Trophoblast cell (in vitro differentiated cells and primary cell): ENCODE data around the gene PXDC1.
A peak's percentile ranks its signal among the peaks of the same experiment; 100 is the strongest.

ENCODE experiments used
- DNase-seq, 2 donors: peaks; one replicate each; pipeline ENCODE4 v3.0.0-alpha.2; 2016
- H2AFZ ChIP-seq: 2 replicates; pipeline ENCODE4 v1.6.1; 2013; ENCODE audit warnings: low read length, moderate library complexity, mild to moderate bottlenecking; ENCODE audit not compliant: insufficient read depth, poor library complexity
- H2AK5ac ChIP-seq: 2 replicates; pipeline ENCODE4 v1.6.1; 2013; ENCODE audit warnings: mild to moderate bottlenecking, low read length
- H2BK120ac ChIP-seq: 2 replicates; pipeline ENCODE4 v1.6.1; 2013; ENCODE audit warnings: low read length, mild to moderate bottlenecking, moderate library complexity; ENCODE audit not compliant: insufficient read depth, poor library complexity
- H2BK12ac ChIP-seq: 2 replicates; pipeline ENCODE4 v1.6.1; 2013; ENCODE audit warnings: mild to moderate bottlenecking, low read length, moderate library complexity
- H2BK5ac ChIP-seq: 2 replicates; pipeline ENCODE4 v1.6.1; 2013; ENCODE audit warnings: low read length, low read depth, moderate library complexity, mild to moderate bottlenecking; ENCODE audit not compliant: poor library complexity
- H3K14ac ChIP-seq: 2 replicates; pipeline ENCODE4 v1.6.1; 2013; ENCODE audit warnings: mild to moderate bottlenecking, low read length
- H3K18ac ChIP-seq: 2 replicates; pipeline ENCODE4 v1.6.1; 2013; ENCODE audit warnings: mild to moderate bottlenecking, low read length
- H3K23ac ChIP-seq: 2 replicates; pipeline ENCODE4 v1.6.1; 2013; ENCODE audit warnings: low read length
- H3K27ac ChIP-seq: 2 replicates; pipeline ENCODE4 v1.5.1; 2013; ENCODE audit warnings: low read depth, mild to moderate bottlenecking, inconsistent platforms, low read length, moderate library complexity
- H3K27me3 ChIP-seq: 2 replicates; pipeline ENCODE4 v1.6.1; 2013; ENCODE audit warnings: inconsistent platforms, mild to moderate bottlenecking, low read length, moderate library complexity; ENCODE audit not compliant: insufficient read depth
- H3K36me3 ChIP-seq, 2 experiments: 1 replicate in 1 of 2; 2 replicates in 1 of 2; pipeline ENCODE4 v1.6.1; 2013; ENCODE audit warnings: low read length in 2 of 2, mild to moderate bottlenecking in 2 of 2, moderate library complexity in 1 of 2; ENCODE audit not compliant: insufficient read depth in 2 of 2, control insufficient read depth in 1 of 2
- H3K4ac ChIP-seq: 2 replicates; pipeline ENCODE4 v1.6.1; 2013; ENCODE audit warnings: low read depth, mild to moderate bottlenecking, low read length, moderate library complexity
- H3K4me1 ChIP-seq, 2 experiments: 1 replicate in 1 of 2; 2 replicates in 1 of 2; pipeline ENCODE4 v1.6.1; 2013; ENCODE audit warnings: low read length in 2 of 2, mild to moderate bottlenecking in 2 of 2, moderate library complexity in 1 of 2; ENCODE audit not compliant: insufficient read depth in 2 of 2, control insufficient read depth in 1 of 2
- H3K4me2 ChIP-seq: 2 replicates; pipeline ENCODE4 v1.6.1; 2013; ENCODE audit warnings: inconsistent platforms, mild to moderate bottlenecking, low read length, moderate library complexity
- H3K4me3 ChIP-seq: 2 replicates; pipeline ENCODE4 v1.5.1; 2013; ENCODE audit warnings: mild to moderate bottlenecking, low read depth, low read length, inconsistent platforms
- H3K79me1 ChIP-seq: one replicate; pipeline ENCODE4 v1.6.1; 2013; ENCODE audit warnings: low read length
- H3K79me2 ChIP-seq: 2 replicates; pipeline ENCODE4 v1.6.1; 2013; ENCODE audit warnings: low read length, mild to moderate bottlenecking; ENCODE audit not compliant: control insufficient read depth, insufficient read depth, poor library complexity
- H3K9ac ChIP-seq: 2 replicates; pipeline ENCODE4 v1.6.1; 2013; ENCODE audit warnings: mild to moderate bottlenecking, low read length
- H3K9me3 ChIP-seq: 2 replicates; pipeline ENCODE4 v1.6.1; 2013; ENCODE audit warnings: low read depth, mild to moderate bottlenecking, control low read depth, inconsistent platforms, low read length; ENCODE audit not compliant: insufficient read depth
- H4K12ac ChIP-seq: 2 replicates; pipeline ENCODE4 v1.6.1; 2013; ENCODE audit warnings: low read depth, mild to moderate bottlenecking, low read length, moderate library complexity
- H4K8ac ChIP-seq: 2 replicates; pipeline ENCODE4 v1.6.1; 2013; ENCODE audit warnings: low read depth, mild to moderate bottlenecking, low read length, moderate library complexity
- H4K91ac ChIP-seq: one replicate; pipeline ENCODE4 v1.6.1; 2013; ENCODE audit warnings: low read depth, mild to moderate bottlenecking, low read length, moderate library complexity
- WGBS: extraction: QIAGEN DNeasy Blood & Tissue Kit; methylation state at CpG from one replicate; pipeline ENCODE4 v1.1.7; 2013; ENCODE audit warnings: missing lambda C conversion rate; ENCODE audit not compliant: insufficient read length, insufficient coverage; ENCODE audit errors: extremely low coverage; 5-methylcytosine and 5-hydroxymethylcytosine counted together

Gene PXDC1

GRCh38 chr6:3701631-3702030 is 49.9 kb downstream of the PXDC1 start:
- no CpG with 5 or more reads among the region's 5 CpGs for WGBS

GRCh38 chr6:3699231-3699630 is 52.3 kb downstream of the PXDC1 start:
- H2BK120ac ChIP-seq = no peak overlapping the region
- H3K4me3 ChIP-seq = no peak overlapping the region
- no peak overlapping the region for H4K8ac ChIP-seq
- no peak overlapping the region for H2AK5ac ChIP-seq
- no peak overlapping the region for H3K4me2 ChIP-seq
- no peak overlapping the region for H4K12ac ChIP-seq
- H3K79me1 ChIP-seq = no peaks in the 10 kb centered on the region
- no peak overlapping the region for H2BK5ac ChIP-seq
- peaks cover 0 to 1% of the 10 kb centered on the region in 2 experiments for H3K36me3 ChIP-seq
- no peak overlapping the region for H3K23ac ChIP-seq
- H3K27ac ChIP-seq = no peak overlapping the region
- no peak overlapping the region for H2AFZ ChIP-seq
- H3K18ac ChIP-seq = no peak overlapping the region
- H3K4ac ChIP-seq = no peak overlapping the region
- no peaks in the 10 kb centered on the region for H3K9me3 ChIP-seq
- no peaks in the 10 kb centered on the region for H3K79me2 ChIP-seq
- no peaks in the 10 kb centered on the region for H3K27me3 ChIP-seq
- DNase-seq = no peak
- H3K4me1 ChIP-seq = no peaks in the 10 kb centered on the region
- WGBS = no CpG with 5 or more reads among the region's 3 CpGs
- H3K14ac ChIP-seq = no peak overlapping the region
- H2BK12ac ChIP-seq = no peak overlapping the region
- H4K91ac ChIP-seq = no peak overlapping the region
- H3K9ac ChIP-seq = no peak overlapping the region

More at GRCh38 chr6:3701631-3702030, 49.9 kb downstream of the PXDC1 start:
- H3K27me3 ChIP-seq = no peaks in the 10 kb centered on the region
- no peak overlapping the region for H3K9ac ChIP-seq
- no peak overlapping the region for H4K91ac ChIP-seq
- no peaks in the 10 kb centered on the region for H3K4me1 ChIP-seq
- no peak overlapping the region for H2AK5ac ChIP-seq
- H3K36me3 ChIP-seq = peaks cover 0 to 1% of the 10 kb centered on the region in 2 experiments
- no peak overlapping the region for H3K4me2 ChIP-seq
- no peak overlapping the region for H2BK5ac ChIP-seq
- DNase-seq = no peak
- no peaks in the 10 kb centered on the region for H3K79me2 ChIP-seq
- no peak overlapping the region for H3K23ac ChIP-seq
- no peak overlapping the region for H2BK12ac ChIP-seq
- no peaks in the 10 kb centered on the region for H3K9me3 ChIP-seq
- H3K4me3 ChIP-seq = no peak overlapping the region
- H3K14ac ChIP-seq = no peak overlapping the region
- no peak overlapping the region for H4K8ac ChIP-seq
- H3K79me1 ChIP-seq = no peaks in the 10 kb centered on the region
- no peak overlapping the region for H2BK120ac ChIP-seq
- H4K12ac ChIP-seq = no peak overlapping the region
- H2AFZ ChIP-seq = no peak overlapping the region
- no peak overlapping the region for H3K18ac ChIP-seq
- no peak overlapping the region for H3K27ac ChIP-seq
- H3K4ac ChIP-seq = no peak overlapping the region

- no peak for DNase-seq
- no peak overlapping the region for H4K12ac ChIP-seq
- no peak overlapping the region for H2BK120ac ChIP-seq
- no peaks in the 10 kb centered on the region for H3K79me1 ChIP-seq
- H3K4me3 ChIP-seq = no peak overlapping the region
- H2AK5ac ChIP-seq = no peak overlapping the region
- peaks cover 0 to 1% of the 10 kb centered on the region in 2 experiments for H3K36me3 ChIP-seq
- no peaks in the 10 kb centered on the region for H3K27me3 ChIP-seq
- H3K18ac ChIP-seq = no peak overlapping the region
- H3K23ac ChIP-seq = no peak overlapping the region
- no peak overlapping the region for H3K4ac ChIP-seq
- WGBS = no CpG with 5 or more reads among the region's 5 CpGs
- no peak overlapping the region for H3K27ac ChIP-seq
- H3K9me3 ChIP-seq = no peaks in the 10 kb centered on the region
- no peak overlapping the region for H3K14ac ChIP-seq
- H3K79me2 ChIP-seq = no peaks in the 10 kb centered on the region
- H3K4me2 ChIP-seq = no peak overlapping the region
- no peak overlapping the region for H2BK12ac ChIP-seq
- no peak overlapping the region for H2AFZ ChIP-seq
- no peaks in the 10 kb centered on the region for H3K4me1 ChIP-seq
- no peak overlapping the region for H4K8ac ChIP-seq
- no peak overlapping the region for H4K91ac ChIP-seq
- no peak overlapping the region for H3K9ac ChIP-seq
- no peak overlapping the region for H2BK5ac ChIP-seq
Measured at GRCh38 chr6:3698021-3698420, 53.5 kb downstream of the PXDC1 start.

- Histone ChIP-seq H3K27ac (no peak overlapping the region), H3K14ac (no peak overlapping the region), H3K23ac (no peak overlapping the region), H2BK5ac (no peak overlapping the region), H3K4me1 (no peaks in the 10 kb centered on the region), H3K36me3 (peaks cover 0 to 1% of the 10 kb centered on the region in 2 experiments), H3K79me2 (no peaks in the 10 kb centered on the region), H3K9ac (no peak overlapping the region), H4K8ac (no peak overlapping the region), H2BK12ac (no peak overlapping the region), H2AK5ac (no peak overlapping the region), H4K12ac (no peak overlapping the region), H3K18ac (no peak overlapping the region), H3K4me2 (no peak overlapping the region), H4K91ac (no peak overlapping the region), H3K9me3 (no peaks in the 10 kb centered on the region), H2BK120ac (no peak overlapping the region), H3K79me1 (no peaks in the 10 kb centered on the region), H2AFZ (no peak overlapping the region), H3K4me3 (no peak overlapping the region), H3K4ac (no peak overlapping the region), H3K27me3 (no peaks in the 10 kb centered on the region)
- WGBS = no CpG with 5 or more reads among the region's 1 CpG
- peak in 1 of 2 donors; percentile 36 for DNase-seq
Measured at GRCh38 chr6:3697609-3698008, 53.9 kb downstream of the PXDC1 start.
